SHP77 (cell line): ENCODE data around the gene NRG2.

Experiments used
- DNase-seq, 2 experiments: peaks; one replicate each; lab custom pipeline; 2025; lab: John Stamatoyannopoulos, UW

NRG2 gene

GRCh38 chr5:139836469-139837208 lies 206.5 kb downstream of the NRG2 start:
- DNase-seq, result no peak

GRCh38 chr5:139835656-139836055 lies 207.4 kb downstream of the NRG2 start:
- DNase-seq, result no peak

GRCh38 chr5:139833525-139833924 lies 209.6 kb downstream of the NRG2 start:
- no peak for DNase-seq

- no peak for DNase-seq
Measured at GRCh38 chr5:139831624-139832023, 211.5 kb downstream of the NRG2 start.

- no peak for DNase-seq
Measured at GRCh38 chr5:139829471-139829870, 213.6 kb downstream of the NRG2 start.

GRCh38 chr5:139828207-139828895 lies 214.7 kb downstream of the NRG2 start:
- no peak for DNase-seq

GRCh38 chr5:139825690-139826089 lies 217.4 kb downstream of the NRG2 start:
- DNase-seq, result no peak

- DNase-seq, result no peak
Measured at GRCh38 chr5:139823757-139824355, 219.2 kb downstream of the NRG2 start.

GRCh38 chr5:139822553-139823425 lies 220.3 kb downstream of the NRG2 start:
- DNase-seq, result no peak

- no peak for DNase-seq
Measured at GRCh38 chr5:139821806-139822552, 221.1 kb downstream of the NRG2 start.

GRCh38 chr5:139820606-139821005 lies 222.5 kb downstream of the NRG2 start:
- DNase-seq, result no peak

- no peak for DNase-seq
Measured at GRCh38 chr5:139820130-139820529, 223.0 kb downstream of the NRG2 start.

- DNase-seq, result no peak
Measured at GRCh38 chr5:139817970-139818369, 225.1 kb downstream of the NRG2 start.

- no peak for DNase-seq
Measured at GRCh38 chr5:139817362-139817761, 225.7 kb downstream of the NRG2 start.

GRCh38 chr5:139816566-139816965 lies 226.5 kb downstream of the NRG2 start:
- DNase-seq, result no peak

GRCh38 chr5:139814704-139815280 lies 228.3 kb downstream of the NRG2 start:
- no peak for DNase-seq

- no peak for DNase-seq
Measured at GRCh38 chr5:139814191-139814601, 228.9 kb downstream of the NRG2 start.

- DNase-seq, result no peak
Measured at GRCh38 chr5:139812836-139813805, 230.0 kb downstream of the NRG2 start.

GRCh38 chr5:139812323-139812722 lies 230.8 kb downstream of the NRG2 start:
- no peak for DNase-seq

- DNase-seq, result no peak
Measured at GRCh38 chr5:139811274-139811607, 231.9 kb downstream of the NRG2 start.
